Fibroblast of lung (primary cell): ENCODE results near the gene MTA1. TPM values are rescaled to one million over a fixed set of nuclear protein-coding genes. Genes with fewer than 3 reads are reported as not detected.

Source experiments
- DNase-seq, 2 donors: peaks; one replicate each; pipeline versions ENCODE4 v3.0.0 to v3.0.0-alpha.2; 2010; ENCODE audit warnings: low read depth in 2 of 2
- H2AFZ ChIP-seq: 2 replicates; pipeline ENCODE4 v1.5.1; 2012; ENCODE audit warnings: low read length, control low read depth, inconsistent platforms
- H3K27ac ChIP-seq: 2 replicates; pipeline ENCODE4 v1.5.1; 2011; ENCODE audit warnings: low read length, control low read depth; ENCODE audit not compliant: insufficient read depth
- H3K27me3 ChIP-seq: 2 replicates; pipeline ENCODE4 v1.5.1; 2011; ENCODE audit warnings: mild to moderate bottlenecking, low read length; ENCODE audit not compliant: control insufficient read depth, insufficient read depth
- H3K36me3 ChIP-seq: 2 replicates; pipeline ENCODE4 v1.5.1; 2011; ENCODE audit warnings: low read length; ENCODE audit not compliant: control insufficient read depth, insufficient read depth
- H3K4me1 ChIP-seq: 2 replicates; pipeline ENCODE4 v1.5.1; 2011; ENCODE audit warnings: low read length; ENCODE audit not compliant: control insufficient read depth, insufficient read depth; ENCODE audit errors: extremely low read depth
- H3K4me2 ChIP-seq: 2 replicates; pipeline ENCODE4 v1.5.1; 2011; ENCODE audit warnings: low read length, control low read depth; ENCODE audit not compliant: insufficient read depth; ENCODE audit errors: extremely low read depth
- H3K4me3 ChIP-seq, 4 experiments: fragments of 200-600 bp in 1 of 4; sonication (generic) in 1 of 4; replicated peaks in 1 of 4; 2 replicates each; pipeline ENCODE4 v1.5.1; 2011 to 2016; ENCODE audit warnings: low read length in 4 of 4, low read depth in 3 of 4, mild to moderate bottlenecking in 3 of 4, control low read depth in 2 of 4, inconsistent platforms in 1 of 4, mixed read lengths in 1 of 4; ENCODE audit not compliant: insufficient read depth in 1 of 4; ENCODE audit errors: control extremely low read depth in 1 of 4
- H3K79me2 ChIP-seq: 2 replicates; pipeline ENCODE4 v1.5.1; 2012; ENCODE audit warnings: mild to moderate bottlenecking, low read length, inconsistent platforms; ENCODE audit not compliant: control insufficient read depth, insufficient read depth
- H3K9ac ChIP-seq: 2 replicates; pipeline ENCODE4 v1.5.1; 2011; ENCODE audit warnings: mild to moderate bottlenecking, low read length, control low read depth; ENCODE audit not compliant: insufficient read depth
- H3K9me3 ChIP-seq: 2 replicates; pipeline ENCODE4 v1.5.1; 2012; ENCODE audit warnings: low read depth, low read length; ENCODE audit not compliant: control insufficient read depth, insufficient read depth
- H4K20me1 ChIP-seq: 2 replicates; pipeline ENCODE4 v1.5.1; 2011; ENCODE audit warnings: low read length; ENCODE audit not compliant: control insufficient read depth, insufficient read depth; ENCODE audit errors: extremely low read depth
- CTCF ChIP-seq, 2 donors: IDR thresholded peaks in 1 of 2; conservative IDR thresholded peaks in 1 of 2; 1 replicate in 1 of 2; 2 replicates in 1 of 2; pipeline ENCODE4 v1.5.1; 2011 to 2012; ENCODE audit warnings: low read length in 2 of 2, control low read depth in 1 of 2, inconsistent platforms in 1 of 2, low read depth in 1 of 2, mild to moderate bottlenecking in 1 of 2
- EZH2 ChIP-seq: IDR thresholded peaks from 2 replicates; pipeline ENCODE4 v1.5.1; 2012; ENCODE audit warnings: low read length, control low read depth, mild to moderate bottlenecking; ENCODE audit errors: missing control alignments
- polyA plus RNA-seq, 2 donors: library from polyadenylated mRNA; depleted of rRNA in 1 of 2; stranded (reverse) in 1 of 2; unstranded in 1 of 2; fragments of >200 nt; gene quantifications; 2 replicates each; pipeline ENCODE4 v1.2.1, GENCODE V29; 2011 to 2012; ENCODE audit warnings: missing spikeins in 1 of 2
- total RNA-seq: library from RNA; depleted of rRNA; stranded (reverse); fragments of >200 nt; gene quantifications from 2 replicates; pipeline ENCODE4 v1.2.1, GENCODE V29; 2014

The MTA1 gene
- total and polyA plus RNA-seq, 2 donors (not counting 1 experiment from before 2014, with no cell fraction given), result 28.6 to 29.7 TPM

DNA sequence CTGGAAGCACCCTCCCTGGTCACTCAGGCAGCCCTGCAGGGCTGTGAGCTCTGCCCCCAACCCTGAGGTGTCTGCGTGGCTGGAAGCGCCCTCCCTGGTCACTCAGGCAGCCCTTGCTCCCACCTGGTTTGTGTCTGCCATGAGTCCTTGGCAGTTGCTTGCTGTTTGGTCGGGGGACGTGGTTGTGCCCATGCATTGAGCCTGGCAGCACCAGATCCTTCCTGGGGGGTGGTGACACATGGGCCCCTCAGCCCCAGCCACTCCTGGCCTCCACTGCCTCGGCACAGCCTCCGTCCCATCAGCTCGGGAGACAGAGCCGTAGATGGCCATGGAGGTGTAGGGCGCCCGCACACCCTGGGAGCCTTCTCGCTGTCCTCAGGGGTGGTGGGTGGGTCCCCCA, 19.6 kb downstream of the MTA1 start:
- no peaks in the 10 kb centered on the region for H4K20me1 ChIP-seq
- peaks cover 47% of the 10 kb centered on the region for H3K79me2 ChIP-seq
- H3K9me3 ChIP-seq, result no peaks in the 10 kb centered on the region
- no peak for TF ChIP-seq EZH2
- TF ChIP-seq CTCF (conservative IDR thresholded peaks at IDR 0.05 in 1 of 2, IDR thresholded peaks at IDR 0.05 in 1 of 2; ENCODE audit: low read depth in 1 of 2, low read length in 2 of 2), result no peak
- H3K27ac ChIP-seq, result no peak overlapping the region
- H3K9ac ChIP-seq, result no peak overlapping the region
- H3K4me2 ChIP-seq, result no peak overlapping the region
- DNase-seq, result no peak
- no peaks in the 10 kb centered on the region for H3K4me1 ChIP-seq
- no peaks in the 10 kb centered on the region for H3K27me3 ChIP-seq
- H3K4me3 ChIP-seq, result no peak overlapping the region
- H3K36me3 ChIP-seq, result peaks cover 6% of the 10 kb centered on the region
- no peak overlapping the region for H2AFZ ChIP-seq

GRCh38 chr14:105439710-105440553, 20.3 kb downstream of the MTA1 start:
- peaks cover 41% of the 10 kb centered on the region for H3K79me2 ChIP-seq
- H3K27ac ChIP-seq, result no peak overlapping the region
- H3K36me3 ChIP-seq, result peaks cover 6% of the 10 kb centered on the region
- no peaks in the 10 kb centered on the region for H3K9me3 ChIP-seq
- no peak overlapping the region for H2AFZ ChIP-seq
- no peak overlapping the region for H3K9ac ChIP-seq
- H3K27me3 ChIP-seq, result no peaks in the 10 kb centered on the region
- no peak overlapping the region for H3K4me2 ChIP-seq
- no peak overlapping the region for H3K4me3 ChIP-seq
- TF ChIP-seq CTCF (conservative IDR thresholded peaks at IDR 0.05 in 1 of 2, IDR thresholded peaks at IDR 0.05 in 1 of 2; ENCODE audit: low read depth in 1 of 2, low read length in 2 of 2) (no peak), EZH2 (no peak)
- no peaks in the 10 kb centered on the region for H4K20me1 ChIP-seq
- H3K4me1 ChIP-seq, result no peaks in the 10 kb centered on the region
- no peak for DNase-seq

DNA sequence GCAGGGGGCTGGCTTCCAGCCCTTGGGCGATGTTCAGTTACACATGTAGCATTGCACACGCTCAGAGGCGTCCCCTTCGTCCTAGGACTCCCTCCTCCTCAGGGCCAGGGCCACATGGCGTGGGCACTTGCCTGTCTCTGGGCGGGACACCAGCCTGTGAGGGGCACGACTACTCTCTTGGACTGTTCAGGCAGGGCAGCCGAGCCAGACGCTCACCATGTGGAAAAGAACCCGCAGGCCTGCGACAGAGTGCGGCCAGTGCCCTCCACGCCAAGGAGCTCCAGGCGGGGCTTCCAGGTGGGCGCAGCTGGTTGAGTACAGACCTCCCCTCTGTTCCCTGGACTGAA, 20.9 kb downstream of the MTA1 start:
- H3K4me1 ChIP-seq, result no peaks in the 10 kb centered on the region
- no peaks in the 10 kb centered on the region for H4K20me1 ChIP-seq
- H3K79me2 ChIP-seq, result peaks cover 35% of the 10 kb centered on the region

More for the DNA sequence above, 20.9 kb downstream of the MTA1 start:
- H3K9me3 ChIP-seq, result no peaks in the 10 kb centered on the region
- H3K27me3 ChIP-seq, result no peaks in the 10 kb centered on the region
- H3K4me2 ChIP-seq, result no peak overlapping the region
- H2AFZ ChIP-seq, result no peak overlapping the region
- no peak for DNase-seq
- H3K9ac ChIP-seq, result no peak overlapping the region
- TF ChIP-seq CTCF (conservative IDR thresholded peaks at IDR 0.05 in 1 of 2, IDR thresholded peaks at IDR 0.05 in 1 of 2; ENCODE audit: low read depth in 1 of 2, low read length in 2 of 2) (no peak), EZH2 (no peak)
- peaks cover 6% of the 10 kb centered on the region for H3K36me3 ChIP-seq
- H3K27ac ChIP-seq, result no peak overlapping the region
- no peak overlapping the region for H3K4me3 ChIP-seq
